HepG2 (cell line): ENCODE results near the gene ABCF1. TPM values are rescaled to one million over a fixed set of nuclear protein-coding genes. Genes with fewer than 3 reads are reported as not detected.

Experiments used
- ATAC-seq: fragments of 200-7000 bp; cut with Tn5 transposase; 3 replicates; pipeline ENCODE4 v1.9.1; 2020; ENCODE audit warnings: mild to moderate bottlenecking, moderate library complexity
- BruUV-seq: library from RNA; stranded (reverse); fragments of 400-500 nt; replicated peaks from 2 replicates; lab custom pipeline; 2021; lab: Mats Ljungman, UMichigan
- CTCF ChIA-PET: fragments of 300-600 bp; formaldehyde crosslinking; extraction: SDS; loops from one replicate; lab custom pipeline; 2021; ENCODE audit warnings: low total read pairs, inconsistent platforms, low intra/inter-chr PET ratio; lab: Yijun Ruan, JAX
- POLR2A ChIA-PET: fragments of 350-600 bp; sonication (Branson Sonifier 250); formaldehyde crosslinking; loops from one replicate; lab custom pipeline; 2020; ENCODE audit warnings: antibody characterized with exemption, inconsistent platforms; lab: Yijun Ruan, JAX
- DNase-seq: peaks from one replicate; pipeline ENCODE4 v3.0.0-alpha.2; 2015; ENCODE audit warnings: low spot score
- FAIRE-seq: peaks from 3 replicates; lab custom pipeline; 2011; peaks lifted over from hg19 to GRCh38; lab: Jason Lieb, UNC
- H2AFZ ChIP-seq: one replicate; pipeline ENCODE4 v1.6.1; 2011; ENCODE audit warnings: low read length, inconsistent platforms
- H3K27ac ChIP-seq: fragments of 300-600 bp; 3 replicates; pipeline ENCODE4 v1.8.0; 2011; ENCODE audit warnings: mixed run types, mild to moderate bottlenecking, mixed read lengths, low read length, inconsistent platforms; ENCODE audit not compliant: insufficient read depth; ENCODE audit errors: extremely low read length
- H3K27me3 ChIP-seq, 2 experiments: fragments of 200-600 bp in 1 of 2; 2 replicates in 1 of 2; 3 replicates in 1 of 2; pipeline versions ENCODE4 v1.6.0 to v1.8.0; 2011; ENCODE audit warnings: low read length in 2 of 2, mild to moderate bottlenecking in 2 of 2, moderate library complexity in 2 of 2, inconsistent platforms in 1 of 2; ENCODE audit not compliant: insufficient read depth in 2 of 2, control insufficient read depth in 1 of 2
- H3K36me3 ChIP-seq, 2 experiments: fragments of 200-600 bp in 1 of 2; replicated peaks in 1 of 2; 2 replicates in 1 of 2; 3 replicates in 1 of 2; pipeline versions ENCODE4 v1.5.1 to v1.8.0; 2011; ENCODE audit warnings: low read length in 2 of 2, inconsistent platforms in 1 of 2; ENCODE audit not compliant: insufficient read depth in 2 of 2, control insufficient read depth in 1 of 2
- H3K4me1 ChIP-seq: 2 replicates; pipeline ENCODE4 v1.5.1; 2012; ENCODE audit warnings: low read length, inconsistent platforms; ENCODE audit not compliant: insufficient read depth
- H3K4me2 ChIP-seq: 2 replicates; pipeline ENCODE4 v1.6.0; 2011; ENCODE audit warnings: low read depth, low read length, inconsistent platforms
- H3K4me3 ChIP-seq, 3 experiments: fragments of 200-600 bp in 1 of 3; sonication (generic), shearing (Covaris generic) in 1 of 3; replicated peaks in 1 of 3; 2 replicates each; pipeline ENCODE4 v1.5.1; 2011 to 2016; ENCODE audit warnings: low read length in 3 of 3, inconsistent platforms in 2 of 3, low read depth in 2 of 3, mild to moderate bottlenecking in 2 of 3, control low read depth in 1 of 3, mixed read lengths in 1 of 3; ENCODE audit not compliant: insufficient read depth in 1 of 3
- H3K79me2 ChIP-seq: one replicate; pipeline ENCODE4 v1.6.1; 2011; ENCODE audit warnings: low read length, inconsistent platforms; ENCODE audit not compliant: insufficient read depth
- H3K9ac ChIP-seq: 2 replicates; pipeline ENCODE4 v1.6.0; 2011; ENCODE audit warnings: mild to moderate bottlenecking, low read depth, low read length, inconsistent platforms; ENCODE audit not compliant: insufficient read depth
- H3K9me3 ChIP-seq: 2 replicates; pipeline ENCODE4 v1.5.1; 2012; ENCODE audit warnings: mild to moderate bottlenecking, low read length
- H4K20me1 ChIP-seq: 2 replicates; pipeline ENCODE4 v1.6.0; 2011; ENCODE audit warnings: inconsistent platforms, mild to moderate bottlenecking, low read length, moderate library complexity; ENCODE audit not compliant: insufficient read depth
- ATM ChIP-seq: fragments of 450-650 bp; IDR thresholded peaks from 2 replicates; pipeline ENCODE4 v1.7.1; 2017; ENCODE audit warnings: mild to moderate bottlenecking, borderline replicate concordance
- ATRX ChIP-seq: sonication (generic); formaldehyde crosslinking; IDR thresholded peaks from 2 replicates; pipeline ENCODE4 v1.4.0; 2020; ENCODE audit warnings: missing genetic modification reagents, borderline replicate concordance
- KLF9 ChIP-seq: IDR thresholded peaks from 2 replicates; pipeline ENCODE4 v1.6.1; 2016; ENCODE audit warnings: low read depth
- POLR2AphosphoS5 ChIP-seq: IDR thresholded peaks from 2 replicates; pipeline ENCODE4 v1.6.1; 2012; ENCODE audit warnings: low read depth, low read length
- POLR2G ChIP-seq: fragments of 200-400 bp; formaldehyde crosslinking; IDR thresholded peaks from 2 replicates; pipeline ENCODE4 v1.6.1; 2018; ENCODE audit warnings: mild to moderate bottlenecking, low read depth, low read length, moderate library complexity
- RAD51 ChIP-seq: fragments of 450-650 bp; IDR thresholded peaks from 2 replicates; pipeline ENCODE4 v1.6.1; 2016; ENCODE audit warnings: borderline replicate concordance
- TAF1 ChIP-seq: sonication (generic); formaldehyde crosslinking; IDR thresholded peaks from 2 replicates; pipeline ENCODE4 v1.4.0; 2020; ENCODE audit warnings: missing genetic modification reagents
- ZBTB7B ChIP-seq: sonication (generic); formaldehyde crosslinking; IDR thresholded peaks from 2 replicates; pipeline ENCODE4 v1.4.0; 2020; ENCODE audit warnings: missing genetic modification reagents
- ZFP62 ChIP-seq: sonication (generic); formaldehyde crosslinking; IDR thresholded peaks from 2 replicates; pipeline ENCODE4 v1.4.0; 2020; ENCODE audit warnings: missing genetic modification reagents
- ZNF362 ChIP-seq: sonication (generic); formaldehyde crosslinking; IDR thresholded peaks from 2 replicates; pipeline ENCODE4 v1.4.0; 2020; ENCODE audit warnings: missing genetic modification reagents, mild to moderate bottlenecking, borderline replicate concordance
- ZNF460 ChIP-seq: sonication (generic); formaldehyde crosslinking; IDR thresholded peaks from 2 replicates; pipeline ENCODE4 v1.5.1; 2020; ENCODE audit warnings: missing genetic modification reagents, mild to moderate bottlenecking, borderline replicate concordance
- WGBS: methylation state at CpG from one replicate; pipeline ENCODE4 v1.1.6; 2017; ENCODE audit warnings: low lambda C conversion rate; 5-methylcytosine and 5-hydroxymethylcytosine counted together
- in situ Hi-C: cut with HindIII; loops from 2 replicates; pipeline ENCODE4 v1.10.0; 2017; ENCODE audit warnings: low pct_unique_long_range_greater_than_20kb; ENCODE audit not compliant: extremely low pct_ligation_motif_present
- intact Hi-C: fragments of 100-400 bp; cut with micrococcal nuclease; formaldehyde crosslinking; loops from one replicate; pipeline ENCODE4 v1.10.0; 2022; ENCODE audit not compliant: unreplicated experiment
- polyA plus RNA-seq, 8 experiments: library from polyadenylated mRNA; depleted of rRNA in 3 of 8; stranded (reverse) in 7 of 8; unstranded in 1 of 8; fragments of >200 nt; fragmentation: Illumina TruSeq in 4 of 8; extraction: Trizol in 4 of 8; gene quantifications; 2 replicates each; pipeline versions ENCODE4 v1.2.1 to v1.2.3, GENCODE V29; 2011 to 2016; ENCODE audit warnings: low read depth in 4 of 8, missing spikeins in 1 of 8, mixed read lengths in 1 of 8; ENCODE audit not compliant: insufficient read depth in 1 of 8
- total RNA-seq, 5 experiments: library from RNA; depleted of rRNA; stranded (reverse); fragments of >200 nt; fragmentation: Illumina TruSeq; extraction: Trizol; gene quantifications; 2 replicates each; pipeline ENCODE4 v1.2.3, GENCODE V29; 2016; ENCODE audit warnings: low read depth in 1 of 5
- TF ChIP-seq, protein P1 (sequence below): sonication (generic); formaldehyde crosslinking; IDR thresholded peaks from 2 replicates; pipeline ENCODE4 v1.4.0; 2020; ENCODE audit warnings: mild to moderate bottlenecking, missing genetic modification reagents
- TF ChIP-seq, protein P2 (sequence below): sonication (generic); formaldehyde crosslinking; IDR thresholded peaks from 2 replicates; pipeline ENCODE4 v1.4.0; 2020; ENCODE audit warnings: missing genetic modification reagents
- TF ChIP-seq, protein P3 (sequence below): sonication (generic); formaldehyde crosslinking; IDR thresholded peaks from 2 replicates; pipeline ENCODE4 v1.4.0; 2020; ENCODE audit warnings: missing genetic modification reagents
- TF ChIP-seq, protein P4 (sequence below): sonication (generic); formaldehyde crosslinking; IDR thresholded peaks from 2 replicates; pipeline ENCODE4 v1.4.0; 2020; ENCODE audit warnings: mild to moderate bottlenecking, low read depth, missing genetic modification reagents
- TF ChIP-seq, protein P5 (sequence below): sonication (generic); formaldehyde crosslinking; IDR thresholded peaks from 2 replicates; pipeline ENCODE4 v1.4.0; 2020; ENCODE audit warnings: mild to moderate bottlenecking, missing genetic modification reagents

Gene ABCF1
- total and polyA plus RNA-seq, 2 of the 13 experiments (the other 11 are each of a cell fraction or from before 2014, with no cell fraction given): 25.4 to 98.9 TPM

DNA sequence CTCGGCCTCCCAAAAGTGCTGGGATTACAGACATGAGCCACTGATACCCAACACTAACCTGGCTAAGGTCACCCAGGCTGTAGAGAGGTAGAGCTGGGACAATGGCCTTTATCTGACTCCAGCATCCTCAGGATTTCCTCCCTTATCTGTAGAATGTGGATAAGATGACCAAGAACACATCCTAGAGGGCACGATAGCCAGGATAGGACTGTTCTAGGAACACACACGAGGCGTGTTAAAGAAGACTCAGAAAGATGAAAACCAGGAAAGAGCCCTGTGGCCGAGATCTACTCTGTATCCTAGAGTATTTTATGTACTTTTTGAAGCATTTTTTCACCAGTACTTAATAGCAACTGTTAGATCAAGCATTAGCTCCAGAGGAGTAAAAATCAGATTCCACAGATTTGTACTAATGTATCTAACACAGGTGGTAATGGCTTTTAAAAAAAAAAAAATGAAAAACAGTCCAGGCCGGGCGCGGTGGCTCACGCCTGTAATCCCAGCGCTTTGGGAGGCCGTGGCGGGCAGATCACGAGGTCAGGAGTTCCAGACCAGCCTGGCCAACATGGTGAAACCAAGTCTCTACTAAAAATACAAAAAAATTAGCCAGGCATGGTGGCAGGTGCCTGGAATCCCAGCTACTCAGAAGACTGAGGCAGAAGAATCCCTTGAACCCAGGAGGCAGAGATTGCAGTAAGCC lies 28.5 kb downstream of the ABCF1 start:
- POLR2A ChIA-PET: interaction anchor here (0.6 to 10.8 kb wide), 12 partner anchors 9 to 201 kb away, joined by 3 to 172 read pairs (median 5); partner anchors contain the start of genes ABCF1 and DHX16
- CTCF ChIA-PET: no interaction called here
- no peaks in the 10 kb centered on the region for H3K9me3 ChIP-seq
- H3K4me2 ChIP-seq: no peak overlapping the region
- ATAC-seq (no peak), FAIRE-seq (no peak), DNase-seq (no peak)
- no peaks in the 10 kb centered on the region for H3K4me1 ChIP-seq
- no peaks in the 10 kb centered on the region for H3K79me2 ChIP-seq
- BruUV-seq: no TSS peak
- WGBS: 97% methylated on average over 13 of the region's 13 CpGs
- H3K4me3 ChIP-seq: no peak overlapping the region
- in situ Hi-C loops: loop anchor here (5.0 kb wide), 1 partner anchor 117 kb away; no protein-coding TSS in a partner anchor
- H4K20me1 ChIP-seq: no peaks in the 10 kb centered on the region
- H3K36me3 ChIP-seq: peaks cover 33 to 40% of the 10 kb centered on the region in 2 experiments
- H3K27ac ChIP-seq: no peak overlapping the region
- H3K27me3 ChIP-seq: no peaks in the 10 kb centered on the region
- H2AFZ ChIP-seq: no peak overlapping the region
- H3K9ac ChIP-seq: no peak overlapping the region
- intact Hi-C loops: no loop called here
- TF ChIP-seq, protein P1, sequence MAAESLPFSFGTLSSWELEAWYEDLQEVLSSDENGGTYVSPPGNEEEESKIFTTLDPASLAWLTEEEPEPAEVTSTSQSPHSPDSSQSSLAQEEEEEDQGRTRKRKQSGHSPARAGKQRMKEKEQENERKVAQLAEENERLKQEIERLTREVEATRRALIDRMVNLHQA (CRISPR knock-in tag): no peak
- TF ChIP-seq ATRX (CRISPR knock-in tag) (no peak), ZNF460 (no peak), ZNF362 (CRISPR knock-in tag) (no peak), RAD51 (no peak), POLR2G (peak; percentile 58), KLF9 (CRISPR knock-in tag) (no peak), ZBTB7B (CRISPR knock-in tag) (no peak), TAF1 (CRISPR knock-in tag) (no peak), POLR2AphosphoS5 (peak; percentile 7; the same call in 1 of the 2 replicates), ATM (no peak), ZFP62 (CRISPR knock-in tag) (no peak)
- TF ChIP-seq, protein P2, sequence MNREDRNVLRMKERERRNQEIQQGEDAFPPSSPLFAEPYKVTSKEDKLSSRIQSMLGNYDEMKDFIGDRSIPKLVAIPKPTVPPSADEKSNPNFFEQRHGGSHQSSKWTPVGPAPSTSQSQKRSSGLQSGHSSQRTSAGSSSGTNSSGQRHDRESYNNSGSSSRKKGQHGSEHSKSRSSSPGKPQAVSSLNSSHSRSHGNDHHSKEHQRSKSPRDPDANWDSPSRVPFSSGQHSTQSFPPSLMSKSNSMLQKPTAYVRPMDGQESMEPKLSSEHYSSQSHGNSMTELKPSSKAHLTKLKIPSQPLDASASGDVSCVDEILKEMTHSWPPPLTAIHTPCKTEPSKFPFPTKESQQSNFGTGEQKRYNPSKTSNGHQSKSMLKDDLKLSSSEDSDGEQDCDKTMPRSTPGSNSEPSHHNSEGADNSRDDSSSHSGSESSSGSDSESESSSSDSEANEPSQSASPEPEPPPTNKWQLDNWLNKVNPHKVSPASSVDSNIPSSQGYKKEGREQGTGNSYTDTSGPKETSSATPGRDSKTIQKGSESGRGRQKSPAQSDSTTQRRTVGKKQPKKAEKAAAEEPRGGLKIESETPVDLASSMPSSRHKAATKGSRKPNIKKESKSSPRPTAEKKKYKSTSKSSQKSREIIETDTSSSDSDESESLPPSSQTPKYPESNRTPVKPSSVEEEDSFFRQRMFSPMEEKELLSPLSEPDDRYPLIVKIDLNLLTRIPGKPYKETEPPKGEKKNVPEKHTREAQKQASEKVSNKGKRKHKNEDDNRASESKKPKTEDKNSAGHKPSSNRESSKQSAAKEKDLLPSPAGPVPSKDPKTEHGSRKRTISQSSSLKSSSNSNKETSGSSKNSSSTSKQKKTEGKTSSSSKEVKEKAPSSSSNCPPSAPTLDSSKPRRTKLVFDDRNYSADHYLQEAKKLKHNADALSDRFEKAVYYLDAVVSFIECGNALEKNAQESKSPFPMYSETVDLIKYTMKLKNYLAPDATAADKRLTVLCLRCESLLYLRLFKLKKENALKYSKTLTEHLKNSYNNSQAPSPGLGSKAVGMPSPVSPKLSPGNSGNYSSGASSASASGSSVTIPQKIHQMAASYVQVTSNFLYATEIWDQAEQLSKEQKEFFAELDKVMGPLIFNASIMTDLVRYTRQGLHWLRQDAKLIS (CRISPR knock-in tag): no peak
- TF ChIP-seq, protein P3, sequence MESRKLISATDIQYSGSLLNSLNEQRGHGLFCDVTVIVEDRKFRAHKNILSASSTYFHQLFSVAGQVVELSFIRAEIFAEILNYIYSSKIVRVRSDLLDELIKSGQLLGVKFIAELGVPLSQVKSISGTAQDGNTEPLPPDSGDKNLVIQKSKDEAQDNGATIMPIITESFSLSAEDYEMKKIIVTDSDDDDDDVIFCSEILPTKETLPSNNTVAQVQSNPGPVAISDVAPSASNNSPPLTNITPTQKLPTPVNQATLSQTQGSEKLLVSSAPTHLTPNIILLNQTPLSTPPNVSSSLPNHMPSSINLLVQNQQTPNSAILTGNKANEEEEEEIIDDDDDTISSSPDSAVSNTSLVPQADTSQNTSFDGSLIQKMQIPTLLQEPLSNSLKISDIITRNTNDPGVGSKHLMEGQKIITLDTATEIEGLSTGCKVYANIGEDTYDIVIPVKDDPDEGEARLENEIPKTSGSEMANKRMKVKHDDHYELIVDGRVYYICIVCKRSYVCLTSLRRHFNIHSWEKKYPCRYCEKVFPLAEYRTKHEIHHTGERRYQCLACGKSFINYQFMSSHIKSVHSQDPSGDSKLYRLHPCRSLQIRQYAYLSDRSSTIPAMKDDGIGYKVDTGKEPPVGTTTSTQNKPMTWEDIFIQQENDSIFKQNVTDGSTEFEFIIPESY: peak; percentile 59; the same call in 1 of the 2 replicates
- TF ChIP-seq, protein P4, sequence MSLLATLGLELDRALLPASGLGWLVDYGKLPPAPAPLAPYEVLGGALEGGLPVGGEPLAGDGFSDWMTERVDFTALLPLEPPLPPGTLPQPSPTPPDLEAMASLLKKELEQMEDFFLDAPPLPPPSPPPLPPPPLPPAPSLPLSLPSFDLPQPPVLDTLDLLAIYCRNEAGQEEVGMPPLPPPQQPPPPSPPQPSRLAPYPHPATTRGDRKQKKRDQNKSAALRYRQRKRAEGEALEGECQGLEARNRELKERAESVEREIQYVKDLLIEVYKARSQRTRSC (CRISPR knock-in tag): no peak
- TF ChIP-seq, protein P5, sequence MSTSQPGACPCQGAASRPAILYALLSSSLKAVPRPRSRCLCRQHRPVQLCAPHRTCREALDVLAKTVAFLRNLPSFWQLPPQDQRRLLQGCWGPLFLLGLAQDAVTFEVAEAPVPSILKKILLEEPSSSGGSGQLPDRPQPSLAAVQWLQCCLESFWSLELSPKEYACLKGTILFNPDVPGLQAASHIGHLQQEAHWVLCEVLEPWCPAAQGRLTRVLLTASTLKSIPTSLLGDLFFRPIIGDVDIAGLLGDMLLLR: no peak
